ENCODE measurements around the gene SORCS2. TPM values are rescaled to one million over a fixed set of nuclear protein-coding genes. Genes with fewer than 3 reads are reported as not detected.

Gene SORCS2
- total and polyA plus RNA-seq, 2 of the 13 experiments (the other 11 are each of a cell fraction or from before 2014, with no cell fraction given) = 0.82 to 1.0 TPM

DNA sequence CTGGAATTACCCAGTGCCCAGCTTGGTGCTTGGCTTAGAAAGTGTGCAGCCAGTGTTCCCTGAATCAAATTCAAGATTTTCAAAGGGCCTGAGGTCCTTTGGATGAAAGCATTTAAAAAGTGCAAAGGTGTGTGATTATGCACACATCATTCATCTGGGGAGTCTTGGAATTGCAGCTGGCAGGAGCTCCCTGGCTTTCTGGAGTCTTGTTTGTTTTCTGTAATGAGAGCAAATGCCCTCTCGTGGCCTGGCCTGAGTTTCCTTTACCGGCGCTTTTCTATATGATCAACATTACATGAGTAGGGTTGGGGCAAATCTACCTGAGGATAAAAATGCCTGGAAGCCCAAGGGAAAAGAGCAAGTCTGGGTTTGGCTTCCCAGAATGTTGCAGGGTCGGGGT lies 24.6 kb upstream of the SORCS2 start (continued):
- TF ChIP-seq FOXJ3 (CRISPR knock-in tag; IDR thresholded peaks at IDR 0.05; ENCODE audit: borderline replicate concordance) (peak; percentile 37; the same call in 1 of the 2 replicates), ZNF260 (CRISPR knock-in tag; IDR thresholded peaks at IDR 0.05; ENCODE audit: borderline replicate concordance, low read depth) (no peak), DR1 (CRISPR knock-in tag; IDR thresholded peaks at IDR 0.05) (no peak), TP53 (CRISPR knock-in tag; conservative IDR thresholded peaks at IDR 0.05) (no peak), ZFYVE20 (CRISPR knock-in tag; IDR thresholded peaks at IDR 0.05; ENCODE audit: borderline replicate concordance, low read depth) (no peak)

DNA sequence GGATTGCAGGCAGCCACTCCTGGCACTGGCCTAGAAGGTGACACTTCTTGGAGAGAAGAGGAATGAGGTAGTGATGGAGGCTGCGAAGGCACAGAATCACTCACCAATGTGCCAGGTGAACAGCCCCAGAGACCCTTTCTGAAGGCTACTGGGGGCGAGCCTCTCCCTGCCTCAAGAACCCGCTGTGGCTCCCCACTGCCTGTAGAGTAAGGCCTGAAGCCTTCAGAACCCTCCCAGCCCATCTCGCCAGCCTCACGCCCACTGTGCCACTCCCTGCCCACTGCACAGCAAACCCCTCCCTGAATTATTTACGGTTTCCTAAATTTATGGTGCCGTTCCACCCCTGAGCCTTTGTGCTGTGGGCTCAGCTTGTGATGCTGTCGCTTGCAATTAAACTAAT lies 24.2 kb upstream of the SORCS2 start:
- Histone ChIP-seq H3K27ac (ENCODE audit: extremely low read length, insufficient read depth, low read length) (no peak overlapping the region), H3K36me3 (replicated peaks in 1 of 2; ENCODE audit: control insufficient read depth in 1 of 2, insufficient read depth in 2 of 2, low read length in 2 of 2) (no peaks in the 10 kb centered on the region), H3K9me3 (ENCODE audit: low read length) (no peaks in the 10 kb centered on the region), H3K9ac (ENCODE audit: insufficient read depth, low read depth, low read length) (no peak overlapping the region), H3K79me2 (ENCODE audit: insufficient read depth, low read length) (no peaks in the 10 kb centered on the region), H3K27me3 (ENCODE audit: control insufficient read depth in 1 of 2, insufficient read depth in 2 of 2, low read length in 2 of 2) (peaks cover 0 to 24% of the 10 kb centered on the region in 2 experiments; a peak in 1 of 5 replicates), H3K4me1 (ENCODE audit: insufficient read depth, low read length) (peaks cover 31% of the 10 kb centered on the region), H4K20me1 (ENCODE audit: insufficient read depth, low read length) (no peaks in the 10 kb centered on the region), H2AFZ (ENCODE audit: low read length) (no peak overlapping the region), H3K4me2 (ENCODE audit: low read depth, low read length) (no peak overlapping the region), H3K4me3 (replicated peaks in 1 of 3; ENCODE audit: insufficient read depth in 1 of 3, low read depth in 2 of 3, low read length in 3 of 3) (no peak overlapping the region)
- in situ Hi-C loops (cut with HindIII; ENCODE audit: extremely low pct_ligation_motif_present, low pct_unique_long_range_greater_than_20kb) (no loop called here), intact Hi-C loops (cut with micrococcal nuclease; ENCODE audit: unreplicated experiment) (no loop called here)
- ATAC-seq (no peak), DNase-seq (ENCODE audit: low spot score) (no peak), FAIRE-seq (no peak)
- ChIA-PET POLR2A (interaction anchor here (1.3 kb wide), 1 partner anchor 65 kb away, joined by 7 read pairs; no protein-coding TSS in a partner anchor), CTCF (ENCODE audit: low intra/inter-chr PET ratio, low total read pairs) (no interaction called here)
- no TSS peak for BruUV-seq (replicated peaks)
- WGBS (ENCODE audit: low lambda C conversion rate) = 75% methylated on average over 8 of the region's 8 CpGs
- TF ChIP-seq, protein P1, sequence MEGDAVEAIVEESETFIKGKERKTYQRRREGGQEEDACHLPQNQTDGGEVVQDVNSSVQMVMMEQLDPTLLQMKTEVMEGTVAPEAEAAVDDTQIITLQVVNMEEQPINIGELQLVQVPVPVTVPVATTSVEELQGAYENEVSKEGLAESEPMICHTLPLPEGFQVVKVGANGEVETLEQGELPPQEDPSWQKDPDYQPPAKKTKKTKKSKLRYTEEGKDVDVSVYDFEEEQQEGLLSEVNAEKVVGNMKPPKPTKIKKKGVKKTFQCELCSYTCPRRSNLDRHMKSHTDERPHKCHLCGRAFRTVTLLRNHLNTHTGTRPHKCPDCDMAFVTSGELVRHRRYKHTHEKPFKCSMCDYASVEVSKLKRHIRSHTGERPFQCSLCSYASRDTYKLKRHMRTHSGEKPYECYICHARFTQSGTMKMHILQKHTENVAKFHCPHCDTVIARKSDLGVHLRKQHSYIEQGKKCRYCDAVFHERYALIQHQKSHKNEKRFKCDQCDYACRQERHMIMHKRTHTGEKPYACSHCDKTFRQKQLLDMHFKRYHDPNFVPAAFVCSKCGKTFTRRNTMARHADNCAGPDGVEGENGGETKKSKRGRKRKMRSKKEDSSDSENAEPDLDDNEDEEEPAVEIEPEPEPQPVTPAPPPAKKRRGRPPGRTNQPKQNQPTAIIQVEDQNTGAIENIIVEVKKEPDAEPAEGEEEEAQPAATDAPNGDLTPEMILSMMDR (CRISPR knock-in tag; IDR thresholded peaks at IDR 0.05) = no peak
- TF ChIP-seq ZNF496 (CRISPR knock-in tag; IDR thresholded peaks at IDR 0.05; ENCODE audit: insufficient replicate concordance) = no peak
- TF ChIP-seq, protein P2, sequence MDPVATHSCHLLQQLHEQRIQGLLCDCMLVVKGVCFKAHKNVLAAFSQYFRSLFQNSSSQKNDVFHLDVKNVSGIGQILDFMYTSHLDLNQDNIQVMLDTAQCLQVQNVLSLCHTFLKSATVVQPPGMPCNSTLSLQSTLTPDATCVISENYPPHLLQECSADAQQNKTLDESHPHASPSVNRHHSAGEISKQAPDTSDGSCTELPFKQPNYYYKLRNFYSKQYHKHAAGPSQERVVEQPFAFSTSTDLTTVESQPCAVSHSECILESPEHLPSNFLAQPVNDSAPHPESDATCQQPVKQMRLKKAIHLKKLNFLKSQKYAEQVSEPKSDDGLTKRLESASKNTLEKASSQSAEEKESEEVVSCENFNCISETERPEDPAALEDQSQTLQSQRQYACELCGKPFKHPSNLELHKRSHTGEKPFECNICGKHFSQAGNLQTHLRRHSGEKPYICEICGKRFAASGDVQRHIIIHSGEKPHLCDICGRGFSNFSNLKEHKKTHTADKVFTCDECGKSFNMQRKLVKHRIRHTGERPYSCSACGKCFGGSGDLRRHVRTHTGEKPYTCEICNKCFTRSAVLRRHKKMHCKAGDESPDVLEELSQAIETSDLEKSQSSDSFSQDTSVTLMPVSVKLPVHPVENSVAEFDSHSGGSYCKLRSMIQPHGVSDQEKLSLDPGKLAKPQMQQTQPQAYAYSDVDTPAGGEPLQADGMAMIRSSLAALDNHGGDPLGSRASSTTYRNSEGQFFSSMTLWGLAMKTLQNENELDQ (CRISPR knock-in tag; IDR thresholded peaks at IDR 0.05; ENCODE audit: borderline replicate concordance) = no peak
- TF ChIP-seq, protein P3, sequence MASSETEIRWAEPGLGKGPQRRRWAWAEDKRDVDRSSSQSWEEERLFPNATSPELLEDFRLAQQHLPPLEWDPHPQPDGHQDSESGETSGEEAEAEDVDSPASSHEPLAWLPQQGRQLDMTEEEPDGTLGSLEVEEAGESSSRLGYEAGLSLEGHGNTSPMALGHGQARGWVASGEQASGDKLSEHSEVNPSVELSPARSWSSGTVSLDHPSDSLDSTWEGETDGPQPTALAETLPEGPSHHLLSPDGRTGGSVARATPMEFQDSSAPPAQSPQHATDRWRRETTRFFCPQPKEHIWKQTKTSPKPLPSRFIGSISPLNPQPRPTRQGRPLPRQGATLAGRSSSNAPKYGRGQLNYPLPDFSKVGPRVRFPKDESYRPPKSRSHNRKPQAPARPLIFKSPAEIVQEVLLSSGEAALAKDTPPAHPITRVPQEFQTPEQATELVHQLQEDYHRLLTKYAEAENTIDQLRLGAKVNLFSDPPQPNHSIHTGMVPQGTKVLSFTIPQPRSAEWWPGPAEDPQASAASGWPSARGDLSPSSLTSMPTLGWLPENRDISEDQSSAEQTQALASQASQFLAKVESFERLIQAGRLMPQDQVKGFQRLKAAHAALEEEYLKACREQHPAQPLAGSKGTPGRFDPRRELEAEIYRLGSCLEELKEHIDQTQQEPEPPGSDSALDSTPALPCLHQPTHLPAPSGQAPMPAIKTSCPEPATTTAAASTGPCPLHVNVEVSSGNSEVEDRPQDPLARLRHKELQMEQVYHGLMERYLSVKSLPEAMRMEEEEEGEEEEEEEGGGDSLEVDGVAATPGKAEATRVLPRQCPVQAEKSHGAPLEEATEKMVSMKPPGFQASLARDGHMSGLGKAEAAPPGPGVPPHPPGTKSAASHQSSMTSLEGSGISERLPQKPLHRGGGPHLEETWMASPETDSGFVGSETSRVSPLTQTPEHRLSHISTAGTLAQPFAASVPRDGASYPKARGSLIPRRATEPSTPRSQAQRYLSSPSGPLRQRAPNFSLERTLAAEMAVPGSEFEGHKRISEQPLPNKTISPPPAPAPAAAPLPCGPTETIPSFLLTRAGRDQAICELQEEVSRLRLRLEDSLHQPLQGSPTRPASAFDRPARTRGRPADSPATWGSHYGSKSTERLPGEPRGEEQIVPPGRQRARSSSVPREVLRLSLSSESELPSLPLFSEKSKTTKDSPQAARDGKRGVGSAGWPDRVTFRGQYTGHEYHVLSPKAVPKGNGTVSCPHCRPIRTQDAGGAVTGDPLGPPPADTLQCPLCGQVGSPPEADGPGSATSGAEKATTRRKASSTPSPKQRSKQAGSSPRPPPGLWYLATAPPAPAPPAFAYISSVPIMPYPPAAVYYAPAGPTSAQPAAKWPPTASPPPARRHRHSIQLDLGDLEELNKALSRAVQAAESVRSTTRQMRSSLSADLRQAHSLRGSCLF (CRISPR knock-in tag; IDR thresholded peaks at IDR 0.05; ENCODE audit: borderline replicate concordance) = no peak
- TF ChIP-seq HNRNPLL (IDR thresholded peaks at IDR 0.05; ENCODE audit: low read depth, low read length, poor library complexity, severe bottlenecking) = no peak
- no peak for TF ChIP-seq NCOR1 (IDR thresholded peaks at IDR 0.05; ENCODE audit: borderline replicate concordance, low read length)
- TF ChIP-seq, protein P4, sequence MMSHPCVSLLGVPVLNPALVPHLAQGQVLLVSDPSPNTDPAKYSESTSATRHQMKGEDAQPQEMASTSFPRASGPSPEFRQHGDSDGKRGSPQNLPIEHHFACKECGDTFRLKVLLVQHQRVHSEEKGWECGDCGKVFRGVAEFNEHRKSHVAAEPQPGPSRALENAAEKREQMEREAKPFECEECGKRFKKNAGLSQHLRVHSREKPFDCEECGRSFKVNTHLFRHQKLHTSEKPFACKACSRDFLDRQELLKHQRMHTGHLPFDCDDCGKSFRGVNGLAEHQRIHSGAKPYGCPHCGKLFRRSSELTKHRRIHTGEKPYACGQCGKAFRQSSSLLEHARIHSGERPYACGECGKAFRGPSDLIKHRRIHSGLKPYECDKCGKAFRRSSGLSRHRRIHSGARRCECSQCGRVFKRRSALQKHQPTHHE (CRISPR knock-in tag; IDR thresholded peaks at IDR 0.05; ENCODE audit: borderline replicate concordance) = no peak
